CD14-positive monocyte (primary cell): ENCODE results near the gene POLD4. TPM values are rescaled to one million over a fixed set of nuclear protein-coding genes. Genes with fewer than 3 reads are reported as not detected.

Experiments
- DNase-seq, 3 donors: peaks; one replicate each; pipeline ENCODE4 v3.0.0-alpha.2; 2011 to 2022
- H2AFZ ChIP-seq: 2 replicates; pipeline ENCODE4 v1.6.0; 2012; ENCODE audit warnings: mild to moderate bottlenecking, low read depth, low read length, inconsistent platforms; ENCODE audit not compliant: insufficient read depth, poor library complexity, severe bottlenecking
- H3K27ac ChIP-seq, 2 donors: 1 replicate in 1 of 2; 2 replicates in 1 of 2; pipeline ENCODE4 v1.5.1; 2012 to 2013; ENCODE audit warnings: low read length in 2 of 2, control low read depth in 1 of 2, inconsistent platforms in 1 of 2, low read depth in 1 of 2, mild to moderate bottlenecking in 1 of 2
- H3K27me3 ChIP-seq, 2 donors: one replicate each; pipeline versions ENCODE4 v1.6.0 to v1.6.1; 2011 to 2013; ENCODE audit warnings: low read length in 2 of 2; ENCODE audit not compliant: control insufficient read depth in 2 of 2, insufficient read depth in 2 of 2
- H3K36me3 ChIP-seq, 2 donors: replicated peaks in 1 of 2; 1 replicate in 1 of 2; 2 replicates in 1 of 2; pipeline versions ENCODE4 v1.5.1 to v1.6.1; 2012 to 2013; ENCODE audit warnings: low read length in 2 of 2, control low read depth in 1 of 2, inconsistent platforms in 1 of 2, mild to moderate bottlenecking in 1 of 2; ENCODE audit not compliant: insufficient read depth in 2 of 2, control insufficient read depth in 1 of 2
- H3K4me1 ChIP-seq, 2 donors: 1 replicate in 1 of 2; 2 replicates in 1 of 2; pipeline versions ENCODE4 v1.5.1 to v1.6.1; 2012 to 2013; ENCODE audit warnings: low read length in 2 of 2, control low read depth in 1 of 2, inconsistent platforms in 1 of 2, mild to moderate bottlenecking in 1 of 2, moderate library complexity in 1 of 2; ENCODE audit not compliant: insufficient read depth in 2 of 2, control insufficient read depth in 1 of 2
- H3K4me2 ChIP-seq: replicated peaks from 2 replicates; pipeline ENCODE3; 2012; ENCODE audit warnings: low read length, moderate library complexity, mild to moderate bottlenecking; ENCODE audit not compliant: poor library complexity, severe bottlenecking; ENCODE audit errors: extremely low read depth
- H3K4me3 ChIP-seq, 3 experiments: fragments of 200-600 bp in 1 of 3; sonication (generic) in 1 of 3; replicated peaks in 1 of 3; 1 replicate in 2 of 3; 2 replicates in 1 of 3; pipeline ENCODE4 v1.5.1; 2011 to 2013; ENCODE audit warnings: low read length in 3 of 3, mild to moderate bottlenecking in 3 of 3, control low read depth in 2 of 3, low read depth in 2 of 3, inconsistent platforms in 1 of 3, moderate library complexity in 1 of 3
- H3K79me2 ChIP-seq: 2 replicates; pipeline ENCODE4 v1.6.0; 2012; ENCODE audit warnings: mild to moderate bottlenecking, control low read depth, inconsistent platforms, low read length, moderate library complexity; ENCODE audit not compliant: insufficient read depth
- H3K9ac ChIP-seq: 2 replicates; pipeline ENCODE4 v1.6.0; 2017; ENCODE audit warnings: low read length, mild to moderate bottlenecking; ENCODE audit not compliant: insufficient read depth, poor library complexity, severe bottlenecking
- H3K9me3 ChIP-seq, 2 donors: replicated peaks in 1 of 2; 1 replicate in 1 of 2; 2 replicates in 1 of 2; pipeline versions ENCODE4 v1.5.1 to v1.6.1; 2012 to 2013; ENCODE audit warnings: low read length in 2 of 2, control low read depth in 1 of 2; ENCODE audit not compliant: control insufficient read depth in 1 of 2, insufficient read depth in 1 of 2
- H4K20me1 ChIP-seq: 2 replicates; pipeline ENCODE4 v1.6.0; 2012; ENCODE audit warnings: mild to moderate bottlenecking, low read length, control low read depth, moderate library complexity; ENCODE audit not compliant: insufficient read depth
- H3K27ac Mint-ChIP-seq, 7 donors: one replicate each; pipeline ENCODE4 v1.8.0; 2020; ENCODE audit warnings: mild to moderate bottlenecking in 7 of 7, mixed read lengths in 7 of 7, moderate library complexity in 6 of 7, inconsistent platforms in 2 of 7
- H3K27me3 Mint-ChIP-seq, 3 donors: one replicate each; pipeline ENCODE4 v1.8.0; 2021 to 2022; ENCODE audit warnings: low read depth in 3 of 3, mild to moderate bottlenecking in 3 of 3, mixed read lengths in 3 of 3, moderate library complexity in 3 of 3, inconsistent platforms in 1 of 3
- H3K36me3 Mint-ChIP-seq, 2 donors: one replicate each; pipeline ENCODE4 v1.8.0; 2020; ENCODE audit warnings: mixed read lengths in 2 of 2, inconsistent platforms in 1 of 2, mild to moderate bottlenecking in 1 of 2
- H3K4me1 Mint-ChIP-seq: one replicate; pipeline ENCODE4 v1.8.0; 2020; ENCODE audit warnings: mild to moderate bottlenecking, mixed read lengths
- H3K4me3 Mint-ChIP-seq, 2 donors: one replicate each; pipeline ENCODE4 v1.8.0; 2020; ENCODE audit warnings: mild to moderate bottlenecking in 2 of 2, mixed read lengths in 2 of 2, moderate library complexity in 1 of 2
- H3K9me3 Mint-ChIP-seq, 7 donors: one replicate each; pipeline ENCODE4 v1.8.0; 2020 to 2022; ENCODE audit warnings: mixed read lengths in 7 of 7, mild to moderate bottlenecking in 6 of 7, moderate library complexity in 6 of 7, inconsistent platforms in 2 of 7
- CTCF ChIP-seq: fragments of 200-600 bp; IDR thresholded peaks from one replicate; pipeline ENCODE4 v1.8.0; 2022; ENCODE audit warnings: antibody characterized with exemption, mild to moderate bottlenecking
- WGBS: methylation state at CpG from one replicate; pipeline ENCODE4 v1.1.5; 2013; ENCODE audit warnings: missing lambda C conversion rate; ENCODE audit not compliant: insufficient coverage; 5-methylcytosine and 5-hydroxymethylcytosine counted together
- intact Hi-C, 2 donors: fragments of 100-400 bp; cut with micrococcal nuclease; formaldehyde crosslinking; loops; one replicate each; pipeline versions ENCODE4 v1.15.0 to v1.15.1; 2023
- polyA plus RNA-seq, 3 donors: library from polyadenylated mRNA; depleted of rRNA in 1 of 3; unstranded in 2 of 3; stranded (reverse) in 1 of 3; fragments of 300-500 nt in 2 of 3; fragments of >200 nt in 1 of 3; fragmentation: Illumina TruSeq in 2 of 3; gene quantifications; 1 replicate in 2 of 3; 2 replicates in 1 of 3; pipeline ENCODE4 v1.2.3, GENCODE V29; 2012 to 2021

POLD4 gene
- polyA plus RNA-seq, 3 donors = 157 to 205 (median 176) TPM

GRCh38 chr11:67354075-67355022 lies 1.0 kb upstream of the POLD4 start:
- Histone ChIP-seq H3K27me3 (no peaks in the 10 kb centered on the region), H3K27ac (peak overlapping the region; percentile 96 to 99), H4K20me1 (peaks cover 15% of the 10 kb centered on the region), H3K9ac (peak overlapping the region; percentile 97), H3K4me2 (peak overlapping the region; percentile 75), H3K79me2 (peaks cover 34% of the 10 kb centered on the region), H2AFZ (peak overlapping the region; percentile 55), H3K4me1 (peaks cover 74 to 81% of the 10 kb centered on the region in 2 donors), H3K9me3 (no peaks in the 10 kb centered on the region), H3K36me3 (no peaks in the 10 kb centered on the region), H3K4me3 (peak overlapping the region in 2 of 3 experiments; percentile 17 to 85)
- intact Hi-C loops = loop anchor here in 1 of 2 donors (5.0 kb wide), 1 partner anchor 153 kb away; the partner anchor contains the start of genes CDK2AP2 and PITPNM1
- TF ChIP-seq CTCF = no peak
- Mint-ChIP-seq H3K4me1 (peaks cover 75% of the 10 kb centered on the region), H3K9me3 (no peaks in the 10 kb centered on the region), H3K36me3 (peaks cover 8 to 9% of the 10 kb centered on the region in 2 donors), H3K27ac (peak overlapping the region; percentile 97 to 100 (median 99)), H3K4me3 (peak overlapping the region; percentile 71 to 79), H3K27me3 (peaks cover 0 to 4% (median 2%) of the 10 kb centered on the region in 3 donors)
- DNase-seq = peak; percentile 64 to 84 (median 78)
- WGBS = 59% methylated on average over 6 of the region's 8 CpGs

GRCh38 chr11:67352546-67353316 lies 615 bp downstream of the POLD4 start:
- WGBS = 21% methylated on average over 19 of the region's 25 CpGs
- Histone ChIP-seq H3K4me3 (peak overlapping the region; percentile 52 to 85 (median 73)), H2AFZ (peak overlapping the region; percentile 55), H3K27me3 (no peaks in the 10 kb centered on the region), H3K36me3 (no peaks in the 10 kb centered on the region), H3K9ac (peak overlapping the region; percentile 97), H3K4me1 (peaks cover 65 to 69% of the 10 kb centered on the region in 2 donors), H3K9me3 (no peaks in the 10 kb centered on the region), H3K27ac (peak overlapping the region; percentile 96 to 99), H3K4me2 (peak overlapping the region; percentile 75), H3K79me2 (peaks cover 34% of the 10 kb centered on the region), H4K20me1 (peaks cover 15% of the 10 kb centered on the region)
- no peak for TF ChIP-seq CTCF
- peaks cover 8 to 9% of the 10 kb centered on the region in 2 donors for H3K36me3 Mint-ChIP-seq
- peak overlapping the region; percentile 87 to 96 for H3K4me3 Mint-ChIP-seq
- peaks cover 64% of the 10 kb centered on the region for H3K4me1 Mint-ChIP-seq
- intact Hi-C loops = loop anchor here in 1 of 2 donors (5.0 kb wide), 1 partner anchor 155 kb away; the partner anchor contains the start of genes CDK2AP2 and PITPNM1
- peak overlapping the region; percentile 97 to 100 (median 99) for H3K27ac Mint-ChIP-seq
- peak; percentile 70 to 71 (median 71) for DNase-seq
- H3K27me3 Mint-ChIP-seq = peaks cover 0 to 2% (median 0%) of the 10 kb centered on the region in 3 donors
- H3K9me3 Mint-ChIP-seq = no peaks in the 10 kb centered on the region
